Lung microvascular endothelial cell (primary cell): ENCODE measurements around the gene SLC12A9. TPM values are rescaled to one million over a fixed set of nuclear protein-coding genes. Genes with fewer than 3 reads are reported as not detected.
"Not testable (repeated sequence)": the region's sequence is repeated elsewhere in the genome, so short reads cannot be mapped to it uniquely, and the experiment has no call there.

Source experiments
- DNase-seq, 2 donors: peaks; one replicate each; pipeline versions ENCODE4 v3.0.0 to v3.0.0-alpha.2; 2010; ENCODE audit warnings: low read depth in 2 of 2
- total RNA-seq: library from RNA; depleted of rRNA; stranded (reverse); fragments of >200 nt; gene quantifications from 2 replicates; pipeline ENCODE4 v1.2.1, GENCODE V29; 2014

SLC12A9 gene
- total RNA-seq, 1 donor from 2014 or later: 39.3 TPM

GRCh38 chr7:100894860-100895700 is 42.6 kb downstream of the SLC12A9 start:
- peak in 1 of 2 donors; percentile 42 for DNase-seq

GRCh38 chr7:100895701-100895955 is 43.1 kb downstream of the SLC12A9 start, which contains the start of gene ACHE:
TSS of gene ACHE (minus strand) at chr7:100895888. CDS start at chr7:100894232, 1,656 bp downstream.
- no peak for DNase-seq

- peak in 1 of 2 donors; percentile 66 for DNase-seq
These were observed 43.6 kb downstream of the SLC12A9 start for GRCh38 chr7:100895956-100896731.

GRCh38 chr7:100896732-100897608 is 44.5 kb downstream of the SLC12A9 start:
- peak in 1 of 2 donors; percentile 50 for DNase-seq

GRCh38 chr7:100897772-100898454 is 45.4 kb downstream of the SLC12A9 start:
- no peak for DNase-seq

- DNase-seq: no peak
These were observed 46.9 kb downstream of the SLC12A9 start for GRCh38 chr7:100899432-100899831.

- no peak for DNase-seq
These were observed 48.5 kb downstream of the SLC12A9 start for GRCh38 chr7:100900978-100901377.

GRCh38 chr7:100901921-100902332 is 49.4 kb downstream of the SLC12A9 start:
- DNase-seq: no peak

- no peak for DNase-seq
These were observed 50.1 kb downstream of the SLC12A9 start for GRCh38 chr7:100902638-100903037.

GRCh38 chr7:100908512-100908911 is 56.0 kb downstream of the SLC12A9 start:
- no peak for DNase-seq

GRCh38 chr7:100910443-100910842 is 57.9 kb downstream of the SLC12A9 start:
- not testable (repeated sequence) for DNase-seq

- DNase-seq: no peak
These were observed 59.0 kb downstream of the SLC12A9 start for GRCh38 chr7:100911484-100911883.

GRCh38 chr7:100914208-100914878 is 61.8 kb downstream of the SLC12A9 start:
- no peak for DNase-seq

- DNase-seq: no peak
These were observed 62.5 kb downstream of the SLC12A9 start for GRCh38 chr7:100914879-100915447.

Other genes with a start within 250 kb of the SLC12A9 start
- 5.2 and 5.4 TPM in 2 replicates for gene MOSPD3, start 240.2 kb upstream of the SLC12A9 start, total RNA-seq
- under 0.01 TPM in 2 replicates for gene TFR2, start 211.2 kb upstream of the SLC12A9 start, total RNA-seq
- not detected in 2 replicates for gene ACTL6B, start 196.3 kb upstream of the SLC12A9 start, total RNA-seq
- gene GNB2, start 179.0 kb upstream of the SLC12A9 start, total RNA-seq: 72.1 and 76.4 TPM in 2 replicates
- 8.1 and 14.9 TPM in 2 replicates for gene GIGYF1, start 158.5 kb upstream of the SLC12A9 start, total RNA-seq
- 28.1 and 33.3 TPM in 2 replicates for gene POP7, start 146.6 kb upstream of the SLC12A9 start, total RNA-seq
- not detected in 2 replicates for gene EPO, start 132.2 kb upstream of the SLC12A9 start, total RNA-seq
- gene ZAN, start 119.1 kb upstream of the SLC12A9 start, total RNA-seq: not detected in 2 replicates
- 250 and 393 TPM in 2 replicates for gene EPHB4, start 25.2 kb upstream of the SLC12A9 start, total RNA-seq
- 36.4 and 41.3 TPM in 2 replicates for gene TRIP6, start 14.7 kb downstream of the SLC12A9 start, total RNA-seq
- gene SRRT, start 22.4 kb downstream of the SLC12A9 start, total RNA-seq: 29.9 and 34.9 TPM in 2 replicates
- gene UFSP1, start 37.0 kb downstream of the SLC12A9 start, total RNA-seq: 1.5 and 2.2 TPM in 2 replicates
- gene ACHE, start 43.2 kb downstream of the SLC12A9 start, total RNA-seq: 1.7 and 3.4 TPM in 2 replicates
- not detected in 2 replicates for gene MUC3A, start 96.8 kb downstream of the SLC12A9 start, total RNA-seq
- gene MUC12, start 116.9 kb downstream of the SLC12A9 start, total RNA-seq: not detected in 2 replicates
- gene MUC17, start 167.4 kb downstream of the SLC12A9 start, total RNA-seq: not detected in 2 replicates
- gene TRIM56, start 232.8 kb downstream of the SLC12A9 start, total RNA-seq: 9.2 and 18.3 TPM in 2 replicates